Measurements from ENCODE around the gene MGLL. TPM values are rescaled to one million over a fixed set of nuclear protein-coding genes. Genes with fewer than 3 reads are reported as not detected.

MGLL gene
- total and polyA plus RNA-seq, 8 donors: 8.6 to 318 (median 16.0) TPM

DNA sequence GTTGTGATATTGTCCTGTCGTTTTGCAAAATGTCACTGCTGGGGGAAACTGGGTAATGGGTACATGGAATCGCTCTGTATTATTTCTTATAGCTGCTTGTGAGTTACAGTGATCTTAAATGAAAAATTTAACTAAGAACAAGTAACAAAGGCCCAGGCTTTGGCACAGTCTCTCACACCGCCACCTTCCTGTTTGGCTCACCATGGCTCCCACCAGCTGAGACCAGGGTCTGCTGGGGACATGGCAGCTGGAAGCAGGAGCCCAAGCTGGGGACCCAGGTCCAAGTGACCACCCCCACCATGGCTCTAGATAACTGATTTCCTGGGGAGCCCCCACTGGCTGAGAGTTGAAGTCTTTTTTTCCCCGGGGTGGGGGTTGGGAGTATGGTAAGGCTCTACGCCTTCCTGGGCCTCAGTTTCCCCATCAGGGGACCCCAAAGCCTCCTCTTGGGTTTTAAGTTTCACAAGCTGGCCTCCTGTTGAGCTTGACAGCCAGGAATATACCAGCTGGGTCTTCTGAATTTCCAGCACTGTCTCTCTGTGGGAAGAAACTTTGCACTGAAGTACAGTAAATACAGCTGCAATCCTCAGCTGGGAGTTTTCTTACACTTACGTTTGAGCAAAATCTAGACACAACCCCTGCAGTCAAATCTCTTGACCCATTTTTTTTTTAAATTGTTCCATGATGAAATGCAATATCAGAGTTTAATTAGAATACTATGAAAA, 123.5 kb downstream of the MGLL start:
- TF ChIP-seq, protein P1, sequence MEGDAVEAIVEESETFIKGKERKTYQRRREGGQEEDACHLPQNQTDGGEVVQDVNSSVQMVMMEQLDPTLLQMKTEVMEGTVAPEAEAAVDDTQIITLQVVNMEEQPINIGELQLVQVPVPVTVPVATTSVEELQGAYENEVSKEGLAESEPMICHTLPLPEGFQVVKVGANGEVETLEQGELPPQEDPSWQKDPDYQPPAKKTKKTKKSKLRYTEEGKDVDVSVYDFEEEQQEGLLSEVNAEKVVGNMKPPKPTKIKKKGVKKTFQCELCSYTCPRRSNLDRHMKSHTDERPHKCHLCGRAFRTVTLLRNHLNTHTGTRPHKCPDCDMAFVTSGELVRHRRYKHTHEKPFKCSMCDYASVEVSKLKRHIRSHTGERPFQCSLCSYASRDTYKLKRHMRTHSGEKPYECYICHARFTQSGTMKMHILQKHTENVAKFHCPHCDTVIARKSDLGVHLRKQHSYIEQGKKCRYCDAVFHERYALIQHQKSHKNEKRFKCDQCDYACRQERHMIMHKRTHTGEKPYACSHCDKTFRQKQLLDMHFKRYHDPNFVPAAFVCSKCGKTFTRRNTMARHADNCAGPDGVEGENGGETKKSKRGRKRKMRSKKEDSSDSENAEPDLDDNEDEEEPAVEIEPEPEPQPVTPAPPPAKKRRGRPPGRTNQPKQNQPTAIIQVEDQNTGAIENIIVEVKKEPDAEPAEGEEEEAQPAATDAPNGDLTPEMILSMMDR (IDR thresholded peaks at IDR 0.05): no peak

DNA sequence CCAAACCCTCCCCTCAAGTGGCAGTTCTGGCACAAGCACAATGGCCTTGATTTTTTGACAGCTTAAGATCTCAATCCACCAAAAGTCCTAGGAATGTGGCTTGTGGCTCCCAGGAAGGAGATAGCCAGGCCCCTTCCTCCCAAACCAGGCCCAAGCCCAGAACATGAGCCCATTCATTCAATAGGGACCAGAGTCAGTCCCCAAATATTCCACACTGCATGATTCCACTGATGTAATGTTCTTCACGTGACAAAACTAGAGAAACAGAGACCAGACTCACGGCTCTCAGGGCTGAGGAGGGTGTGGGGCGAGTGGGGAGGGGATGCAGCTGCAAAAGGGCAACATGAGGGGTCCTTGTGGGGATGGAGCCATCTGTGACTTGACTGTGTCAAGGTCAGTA, 124.0 kb downstream of the MGLL start:
- H3K4me1 ChIP-seq: peaks cover 23 to 68% of the 10 kb centered on the region in 2 donors

More for the DNA sequence above, 123.5 kb downstream of the MGLL start:
- Histone ChIP-seq H3K27me3 (no peaks in the 10 kb centered on the region), H3K4me3 (no peak overlapping the region), H3K36me3 (peaks cover 0 to 13% of the 10 kb centered on the region in 2 donors), H3K9me3 (no peaks in the 10 kb centered on the region), H3K4me1 (peaks cover 23 to 70% of the 10 kb centered on the region in 2 donors), H3K27ac (peak overlapping the region; percentile 82 to 88)
- no peak for ATAC-seq
- peak in 2 of 4 donors; percentile 50 to 79 for DNase-seq
- intact Hi-C loops (cut with DNase I): loop anchor here in 1 of 2 donors (10.0 kb wide), 1 partner anchor 126 kb away; the partner anchor contains the start of gene MGLL

DNA sequence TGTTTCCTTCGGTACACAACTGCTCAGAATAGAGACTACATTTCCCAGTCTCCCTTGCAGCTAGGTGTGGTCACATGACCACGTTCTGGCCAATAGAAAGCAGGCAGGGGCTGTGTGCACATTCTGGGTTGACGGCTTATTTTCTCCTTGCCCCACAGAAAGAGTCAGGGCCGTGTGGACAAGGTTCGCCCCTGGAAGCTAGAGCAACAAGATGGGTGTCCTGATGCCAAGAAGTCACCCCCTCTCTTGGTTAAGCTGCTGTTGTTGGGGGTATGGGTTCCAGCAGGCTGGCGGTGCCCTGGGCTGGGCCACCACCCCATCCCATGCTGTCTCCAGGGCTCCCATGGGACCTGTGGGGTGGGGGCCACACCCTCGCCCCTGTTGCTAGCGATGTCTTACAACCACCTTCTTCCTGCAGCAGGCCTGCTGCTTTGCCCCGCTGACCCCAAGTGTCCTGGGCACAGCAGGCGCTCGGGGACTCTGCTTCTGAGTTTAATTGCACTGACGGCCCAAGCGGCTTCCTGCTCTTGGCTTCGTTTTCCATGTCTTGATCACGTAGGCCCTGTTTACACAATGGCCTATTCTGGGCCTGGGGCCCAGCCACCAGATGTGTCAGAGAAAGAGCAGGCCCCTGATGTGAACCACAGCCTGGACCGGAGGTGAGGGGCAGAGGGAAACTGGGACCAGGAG, 124.6 kb downstream of the MGLL start:
- Histone ChIP-seq H3K36me3 (peaks cover 0 to 24% of the 10 kb centered on the region in 2 donors), H3K4me3 (no peak overlapping the region), H3K27me3 (no peaks in the 10 kb centered on the region), H3K4me1 (peaks cover 23 to 62% of the 10 kb centered on the region in 2 donors), H3K27ac (peak overlapping the region; percentile 82 to 88), H3K9me3 (no peaks in the 10 kb centered on the region)
- ATAC-seq (peak; percentile 73), DNase-seq (peak; percentile 60 to 94 (median 88))
- TF ChIP-seq, protein P1 (IDR thresholded peaks at IDR 0.05): no peak
- intact Hi-C loops (cut with DNase I): loop anchor here in 1 of 2 donors (10.0 kb wide), 1 partner anchor 127 kb away; the partner anchor contains the start of gene MGLL

More for the DNA sequence above, 124.0 kb downstream of the MGLL start:
- H3K27me3 ChIP-seq: no peaks in the 10 kb centered on the region
- DNase-seq (no peak), ATAC-seq (no peak)
- H3K4me3 ChIP-seq: no peak overlapping the region
- H3K36me3 ChIP-seq: peaks cover 0 to 18% of the 10 kb centered on the region in 2 donors
- H3K9me3 ChIP-seq: no peaks in the 10 kb centered on the region
- H3K27ac ChIP-seq: peak overlapping the region; percentile 82 to 88
- intact Hi-C loops (cut with DNase I): loop anchor here in 1 of 2 donors (10.0 kb wide), 1 partner anchor 127 kb away; the partner anchor contains the start of gene MGLL
- TF ChIP-seq, protein P1 (IDR thresholded peaks at IDR 0.05): no peak

GRCh38 chr3:127694467-127695215, 127.7 kb downstream of the MGLL start:
- intact Hi-C loops (cut with DNase I): loop anchor here in 1 of 2 donors (10.0 kb wide), 1 partner anchor 130 kb away; the partner anchor contains the start of gene MGLL
- no peak for ATAC-seq
- H3K4me1 ChIP-seq: peaks cover 30 to 33% of the 10 kb centered on the region in 2 donors
- DNase-seq: peak in 1 of 4 donors; percentile 87
- H3K27ac ChIP-seq: no peak overlapping the region
- peaks cover 0 to 38% of the 10 kb centered on the region in 2 donors for H3K36me3 ChIP-seq
- no peaks in the 10 kb centered on the region for H3K27me3 ChIP-seq
- TF ChIP-seq, protein P1 (IDR thresholded peaks at IDR 0.05): peak in 1 of 2 donors; percentile 28
- no peaks in the 10 kb centered on the region for H3K9me3 ChIP-seq
- no peak overlapping the region for H3K4me3 ChIP-seq
